Stimulated activated CD8-positive, alpha-beta memory T cell treated with anti-CD3 and anti-CD28 coated beads, Interleukin-2, amount 100 ng/mL, for 1 hour (primary cell): ENCODE data around the gene AKR7A2.

Experiments used
- DNase-seq, 2 donors: peaks; one replicate each; pipeline ENCODE4 v3.0.0-alpha.2; 2020; ENCODE audit warnings: low read depth in 2 of 2

Gene AKR7A2

DNA sequence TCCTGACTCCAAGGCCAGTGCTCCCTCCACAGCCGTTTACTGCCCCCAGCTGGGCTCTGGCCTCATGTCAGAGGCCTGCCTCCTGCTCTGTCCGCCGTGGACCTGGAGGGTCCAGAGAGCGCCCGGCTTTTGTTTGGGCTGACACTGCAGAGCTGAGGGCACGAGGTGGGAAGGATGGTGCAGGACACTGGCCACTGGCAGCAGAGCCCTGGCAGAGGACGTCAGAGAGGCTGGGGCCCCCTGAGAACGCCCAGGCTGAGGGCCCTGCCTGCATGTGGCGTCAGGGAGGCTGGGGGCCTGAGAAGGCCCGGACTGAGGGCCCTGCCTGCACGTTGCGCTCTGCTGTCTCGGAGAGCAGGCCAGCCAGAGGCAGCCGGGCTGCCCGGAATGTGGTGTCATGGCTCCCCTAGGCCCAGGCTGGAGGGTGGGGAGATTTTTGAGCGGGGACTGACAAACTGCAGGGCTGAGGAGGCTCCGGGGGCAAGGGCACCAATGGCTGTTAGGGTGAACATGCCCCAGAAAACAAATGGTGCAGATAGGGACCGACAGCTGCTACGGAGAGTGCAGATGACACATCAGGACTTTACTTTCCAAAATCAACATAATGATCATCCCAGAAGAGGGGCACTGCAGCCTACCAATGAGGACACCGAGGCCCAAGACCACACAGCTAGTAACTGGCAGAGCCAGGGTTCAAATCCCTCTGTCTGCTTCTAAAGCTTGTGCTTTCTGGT lies 31.8 kb upstream of the AKR7A2 start:
- no peak for DNase-seq

DNA sequence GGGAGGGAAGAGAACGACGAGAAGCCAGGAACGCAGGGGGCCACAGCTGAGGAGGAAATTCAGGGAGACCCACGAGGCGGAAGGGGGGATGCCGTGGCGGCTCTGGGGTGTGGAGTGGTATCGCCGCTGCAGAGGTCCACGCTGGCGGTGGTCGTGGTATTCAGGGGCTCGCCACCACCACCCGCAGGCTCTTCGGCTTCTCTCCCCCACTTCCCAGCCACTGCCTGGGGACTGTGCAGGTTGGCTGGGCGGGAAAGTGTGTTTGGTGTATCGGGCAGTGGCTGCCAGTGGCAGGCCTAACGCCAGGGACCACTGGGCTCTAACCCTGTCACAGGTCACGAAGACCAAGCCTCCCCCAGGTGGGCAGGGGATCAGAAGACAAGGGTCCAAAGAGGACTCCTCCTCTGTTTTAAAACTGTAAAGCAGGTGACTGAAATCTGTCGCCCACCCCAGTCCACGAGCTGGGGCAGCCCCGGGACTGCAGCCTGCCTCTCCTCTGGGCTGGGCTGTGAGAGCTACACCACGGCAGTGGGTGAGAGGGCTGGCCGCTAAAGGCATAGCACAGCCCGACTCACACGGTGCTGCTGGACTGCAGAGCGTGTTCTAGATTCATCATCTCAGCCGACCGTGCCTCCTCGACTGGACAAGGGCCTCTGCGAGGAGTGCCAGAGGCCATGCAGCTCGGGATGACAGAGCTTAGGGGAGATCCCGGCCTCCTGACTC lies 31.1 kb upstream of the AKR7A2 start:
- DNase-seq = no peak

DNA sequence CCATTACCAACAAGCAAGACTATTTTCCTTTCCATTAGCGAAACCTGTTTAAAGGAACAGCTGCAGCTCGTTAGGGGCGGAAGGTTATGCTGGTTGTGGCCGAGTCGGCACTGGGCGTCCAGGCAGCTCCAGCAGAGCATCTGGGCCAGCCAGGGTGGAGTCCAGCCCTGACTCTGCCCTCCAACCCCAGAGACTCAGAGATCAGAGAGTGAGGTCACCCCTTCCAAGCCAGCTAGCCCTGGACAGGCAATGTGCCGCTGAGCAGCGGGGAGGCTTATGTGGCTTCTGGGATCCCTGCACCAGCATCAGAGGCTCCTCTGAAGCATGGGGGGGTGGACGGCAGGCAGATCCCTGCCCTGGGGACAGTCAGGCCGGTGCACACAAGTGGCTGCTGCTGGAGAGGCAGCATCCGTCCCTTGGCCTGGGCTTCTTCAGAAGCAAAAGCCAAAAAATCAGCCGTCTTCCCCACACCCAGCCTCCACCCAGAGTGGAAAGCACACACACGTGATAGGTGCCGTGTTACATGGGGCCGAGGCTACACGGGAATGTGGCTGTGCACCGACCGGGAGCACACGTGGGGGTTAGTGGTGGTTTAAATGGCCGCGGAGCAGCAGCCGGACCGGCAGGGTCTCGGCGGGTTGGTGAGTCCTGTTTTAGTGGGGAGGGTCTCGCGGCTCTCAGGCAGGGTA lies 30.3 kb upstream of the AKR7A2 start:
- no peak for DNase-seq

DNA sequence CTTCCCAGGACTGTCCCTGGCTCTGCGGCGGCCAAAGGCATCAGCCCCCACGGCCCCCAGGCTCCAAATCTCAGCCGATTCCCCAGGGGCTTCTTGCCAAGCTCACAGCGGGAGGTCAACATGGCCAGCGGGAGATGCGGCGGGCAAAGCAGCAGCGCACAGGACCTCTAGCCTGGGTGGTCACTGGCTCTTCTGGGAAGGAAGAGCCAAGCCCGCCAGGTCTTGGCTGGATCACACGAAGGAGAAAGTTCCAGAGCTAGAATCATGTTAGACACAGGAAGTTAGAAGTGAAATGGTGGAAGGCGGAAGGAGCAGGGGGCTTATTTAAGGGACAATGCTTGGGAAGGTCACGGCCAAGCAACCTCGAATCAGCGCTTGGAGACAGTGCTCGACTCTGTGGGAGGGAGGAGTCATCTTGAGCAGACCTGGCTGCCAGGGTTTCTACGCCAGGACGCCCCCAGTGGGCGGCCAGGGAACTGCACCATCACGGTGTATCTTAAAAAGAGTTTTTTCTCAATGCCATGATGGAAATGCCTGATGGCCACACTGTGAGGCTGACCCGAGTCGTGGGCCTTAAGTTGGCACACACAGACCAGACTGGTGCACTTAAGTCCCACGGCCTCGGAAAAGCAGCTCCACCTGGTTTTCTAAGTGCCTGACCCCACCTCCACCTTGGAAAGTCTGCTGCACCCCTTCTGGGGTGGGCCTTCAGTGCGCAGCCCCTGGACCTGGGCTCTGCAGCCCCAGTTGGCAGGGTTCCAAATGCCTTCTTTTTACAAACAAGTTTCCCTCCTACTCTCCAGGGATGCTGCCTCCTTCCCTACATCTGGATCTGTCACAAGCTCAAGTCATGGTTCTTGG lies 29.5 kb upstream of the AKR7A2 start:
- DNase-seq = peak; percentile 46 to 48

- no peak for DNase-seq
Measured at GRCh38 chr1:19340387-19340937, 28.5 kb upstream of the AKR7A2 start.

DNA sequence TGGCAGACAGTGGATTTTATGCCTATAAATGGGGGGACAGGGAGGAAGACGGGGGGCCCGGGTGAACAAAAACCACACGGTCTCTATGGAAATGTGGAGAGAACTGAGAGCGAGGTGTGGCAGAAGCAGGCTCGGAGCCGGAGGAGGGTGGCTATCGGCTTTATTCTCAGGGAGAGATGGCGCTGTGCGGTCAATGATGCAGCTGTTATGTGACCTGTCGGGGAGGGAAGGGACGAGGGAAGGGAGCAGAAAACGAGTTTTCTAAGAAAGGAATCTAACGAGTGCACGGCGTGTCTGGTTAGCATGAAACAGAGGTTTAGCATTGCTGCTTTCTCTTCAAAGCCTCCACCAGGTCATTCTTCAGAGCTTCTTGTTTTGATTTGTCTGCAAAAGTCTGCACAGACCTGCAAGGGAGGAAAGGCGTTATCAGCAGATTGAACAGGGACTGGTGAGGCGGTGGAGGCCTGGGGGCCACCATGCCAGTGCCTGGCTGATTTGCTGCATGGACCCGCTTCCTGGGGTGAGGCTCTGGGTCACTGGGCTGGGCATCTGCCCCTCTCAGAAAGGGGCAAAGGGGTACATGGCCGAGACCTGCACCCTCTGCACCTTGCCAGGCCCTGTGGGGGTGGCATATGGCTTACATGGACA lies 27.4 kb upstream of the AKR7A2 start:
- no peak for DNase-seq

GRCh38 chr1:19338323-19338762 lies 26.4 kb upstream of the AKR7A2 start:
- DNase-seq = no peak

DNA sequence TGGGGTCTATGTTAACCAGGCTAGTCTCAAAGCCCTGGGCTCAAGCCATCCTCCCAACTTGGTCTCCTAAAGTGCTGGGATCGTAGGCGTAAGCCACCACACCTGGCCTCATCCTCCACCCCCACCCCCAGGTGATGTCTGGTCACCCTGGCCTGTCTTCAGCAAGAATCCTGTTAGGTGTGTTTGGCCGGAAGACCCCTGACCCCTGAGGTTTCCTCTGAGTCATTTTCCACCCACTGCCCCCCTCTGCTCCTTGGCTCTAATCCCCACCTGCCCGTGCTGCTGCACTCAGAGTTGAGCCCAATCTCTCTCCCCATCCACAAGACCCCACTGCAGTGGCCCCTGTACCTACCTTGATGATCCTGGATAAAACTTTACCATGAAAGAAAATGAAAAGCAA lies 25.3 kb upstream of the AKR7A2 start:
- DNase-seq = no peak

GRCh38 chr1:19336543-19336942 lies 24.6 kb upstream of the AKR7A2 start:
- DNase-seq = no peak

GRCh38 chr1:19333587-19334354 lies 21.8 kb upstream of the AKR7A2 start:
- no peak for DNase-seq

GRCh38 chr1:19332832-19333231 lies 20.9 kb upstream of the AKR7A2 start:
- no peak for DNase-seq

GRCh38 chr1:19331262-19331878 lies 19.4 kb upstream of the AKR7A2 start:
- DNase-seq = no peak

DNA sequence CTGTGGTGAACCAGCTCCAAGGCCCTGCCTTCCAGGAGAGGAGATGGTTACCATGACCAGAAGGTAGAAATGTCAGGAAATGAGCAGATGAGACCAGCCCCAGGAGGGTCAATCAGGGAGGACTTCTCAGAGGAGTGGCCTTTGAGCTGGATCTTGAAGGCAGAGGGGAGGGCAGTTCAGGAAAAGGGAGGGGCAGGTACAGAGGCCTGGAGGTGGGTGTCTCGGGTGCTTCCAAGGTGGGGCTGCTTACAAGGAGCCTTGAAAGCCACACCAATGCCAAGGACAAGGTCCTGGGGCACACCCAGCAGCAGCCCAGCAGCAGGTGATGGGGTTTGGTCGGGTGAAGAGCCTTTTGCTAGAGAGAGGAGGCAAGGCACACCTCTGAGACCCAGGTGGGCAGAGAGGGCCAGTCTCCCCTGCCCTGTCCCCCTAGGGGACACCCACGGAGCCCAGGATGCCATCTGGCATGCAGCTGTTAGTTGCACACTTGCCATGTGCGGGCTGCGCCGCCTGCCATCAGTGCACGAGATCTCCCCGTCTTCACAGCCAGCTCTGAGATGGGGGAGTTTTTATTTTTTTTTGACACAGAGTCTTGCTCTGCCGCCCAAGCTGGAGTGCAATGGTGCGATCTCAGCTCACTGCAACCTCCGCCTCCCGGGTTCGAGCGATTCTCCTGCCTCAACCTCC lies 18.6 kb upstream of the AKR7A2 start:
- DNase-seq = no peak

DNA sequence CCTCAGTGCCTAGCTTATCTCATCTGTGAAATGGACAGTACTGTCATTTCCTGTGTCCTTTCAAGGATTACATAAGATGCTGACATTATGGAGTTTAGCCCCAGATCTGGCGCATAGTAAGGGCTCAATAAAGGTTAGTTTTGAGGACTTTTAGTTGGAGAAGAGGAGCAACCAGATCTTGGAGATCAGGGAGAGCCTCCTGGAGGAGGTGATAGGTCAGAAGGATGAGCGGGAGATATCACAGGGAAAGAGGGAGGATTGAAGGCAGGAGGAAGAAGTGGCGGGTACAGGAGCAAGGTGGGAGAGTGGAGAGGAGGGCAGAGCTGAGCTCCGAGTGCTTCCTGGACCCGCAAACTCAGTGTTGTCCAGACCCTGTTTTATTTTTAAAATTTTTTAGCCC lies 17.7 kb upstream of the AKR7A2 start:
- no peak for DNase-seq

DNA sequence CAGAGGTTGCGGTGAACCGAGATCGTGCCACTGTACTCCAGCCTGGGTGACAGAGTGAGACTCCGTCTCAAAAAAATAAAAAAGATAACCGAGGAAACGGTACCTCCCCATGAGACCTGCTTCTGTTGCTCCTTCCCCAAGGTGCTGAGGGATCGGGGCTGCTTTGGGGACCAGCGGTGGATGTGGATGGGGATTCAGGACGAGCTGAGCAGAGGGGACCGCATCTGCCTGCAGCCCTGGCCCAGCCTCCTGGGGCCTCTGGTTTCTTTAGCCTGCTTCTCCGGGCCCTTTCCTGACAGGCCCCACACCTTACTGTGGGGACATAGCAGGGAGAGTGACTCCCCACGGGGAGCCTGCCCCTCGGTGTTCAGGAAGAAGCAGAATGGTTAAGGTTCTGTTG lies 17.2 kb upstream of the AKR7A2 start:
- no peak for DNase-seq

DNA sequence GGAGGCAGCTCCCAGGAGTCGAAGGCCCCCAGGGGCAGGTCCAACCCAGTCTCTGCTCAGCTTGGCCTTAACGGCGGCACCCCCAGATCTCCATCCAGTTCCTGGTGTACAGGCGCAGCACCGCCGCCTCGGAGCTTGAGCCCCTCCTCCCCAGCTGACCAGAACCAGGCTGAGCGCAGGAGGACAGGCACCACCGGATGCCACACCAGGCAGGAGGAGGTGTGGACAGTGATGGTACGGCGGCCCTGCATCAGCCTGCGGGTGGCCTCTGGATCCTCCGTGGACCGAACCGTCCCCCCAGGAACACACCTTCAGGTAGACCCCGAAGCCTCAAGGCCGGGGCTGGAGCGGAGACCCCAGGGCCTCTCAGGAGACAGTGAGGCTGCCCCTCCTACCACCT lies 16.5 kb upstream of the AKR7A2 start:
- no peak for DNase-seq

GRCh38 chr1:19327736-19328135 lies 15.8 kb upstream of the AKR7A2 start:
- DNase-seq = no peak

GRCh38 chr1:19327301-19327700 lies 15.4 kb upstream of the AKR7A2 start:
- no peak for DNase-seq

DNA sequence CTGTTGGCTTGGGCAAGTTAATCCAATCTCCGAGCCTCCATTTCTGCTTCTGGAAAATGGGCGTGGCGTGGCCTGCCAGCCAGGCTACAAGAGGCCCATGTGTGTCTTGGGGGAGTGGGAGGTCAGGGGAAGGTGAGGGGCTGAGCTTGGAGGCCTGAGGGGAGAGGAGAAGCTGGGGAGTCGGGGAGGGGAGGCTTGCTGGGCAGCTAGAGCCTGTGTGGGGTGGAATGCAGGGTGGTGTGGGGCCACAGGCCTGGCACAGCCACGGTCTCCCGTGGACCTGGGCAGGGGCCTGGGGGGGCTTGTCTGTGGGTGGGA lies 14.8 kb upstream of the AKR7A2 start:
- DNase-seq = no peak
